ENCODE results near the gene JUP. TPM values are rescaled to one million over a fixed set of nuclear protein-coding genes. Genes with fewer than 3 reads are reported as not detected.

Gene JUP
- total and polyA plus RNA-seq, 8 donors = 59.5 to 248 (median 90.1) TPM

GRCh38 chr17:41803049-41804020 lies 16.8 kb upstream of the JUP start:
- H3K4me3 ChIP-seq = no peak overlapping the region
- no peak for DNase-seq
- H3K27ac ChIP-seq = no peak overlapping the region
- intact Hi-C loops (cut with DNase I; ENCODE audit: low total_unique reads) = loop anchor here (5.0 kb wide), 1 partner anchor 66 kb away; no protein-coding TSS in a partner anchor
- H3K27me3 ChIP-seq = no peaks in the 10 kb centered on the region
- peaks cover 8 to 19% (median 12%) of the 10 kb centered on the region in 4 donors for H3K4me1 ChIP-seq
- 57 to 72% (median 68%) methylated on average over 22 to 24 of the region's 24 CpGs for WGBS, 5 donors
- TF ChIP-seq POLR2AphosphoS5 (IDR thresholded peaks at IDR 0.05) (no peak), POLR2A (IDR thresholded peaks at IDR 0.05) (no peak), EP300 (IDR thresholded peaks at IDR 0.05) (no peak)
- H3K9me3 ChIP-seq = no peaks in the 10 kb centered on the region
- H3K36me3 ChIP-seq = peaks cover 0 to 32% (median 10%) of the 10 kb centered on the region in 4 donors

- peak in 6 of 7 experiments; percentile 59 to 98 (median 96) for TF ChIP-seq CTCF (IDR thresholded peaks at IDR 0.05)
- TF ChIP-seq POLR2A (IDR thresholded peaks at IDR 0.05) = no peak
- TF ChIP-seq POLR2AphosphoS5 (IDR thresholded peaks at IDR 0.05) = peak in 1 of 3 donors; percentile 69
- intact Hi-C loops (cut with DNase I; ENCODE audit: low total_unique reads) = loop anchor here (5.0 kb wide), 1 partner anchor 64 kb away; no protein-coding TSS in a partner anchor
- DNase-seq = peak; percentile 89 to 93
- Histone ChIP-seq H3K27me3 (no peaks in the 10 kb centered on the region), H3K36me3 (peaks cover 0 to 20% (median 7%) of the 10 kb centered on the region in 4 donors), H3K27ac (peak overlapping the region in 4 of 5 donors; percentile 23 to 72 (median 40)), H3K9me3 (no peaks in the 10 kb centered on the region), H3K4me1 (peaks cover 8 to 19% (median 12%) of the 10 kb centered on the region in 4 donors), H3K4me3 (peak overlapping the region in 1 of 4 donors; percentile 14)
- 8 to 11% (median 10%) methylated on average over 10 to 14 of the region's 14 CpGs for WGBS, 5 donors
Observed at GRCh38 chr17:41801374-41802271, 15.1 kb upstream of the JUP start.

- H3K27me3 ChIP-seq = no peaks in the 10 kb centered on the region
- H3K4me1 ChIP-seq = peaks cover 8 to 19% (median 12%) of the 10 kb centered on the region in 4 donors
- H3K9me3 ChIP-seq = no peaks in the 10 kb centered on the region
- peak in 2 of 3 donors; percentile 10 to 34 for TF ChIP-seq POLR2AphosphoS5 (IDR thresholded peaks at IDR 0.05)
- no peak for TF ChIP-seq POLR2A (IDR thresholded peaks at IDR 0.05)
- 26 to 41% (median 35%) methylated on average over 16 to 18 of the region's 18 CpGs for WGBS, 5 donors
- H3K4me3 ChIP-seq = no peak overlapping the region
- H3K27ac ChIP-seq = peak overlapping the region in 4 of 5 donors; percentile 23 to 72 (median 40)
- peak; percentile 65 to 95 for DNase-seq
- H3K36me3 ChIP-seq = peaks cover 0 to 13% (median 4%) of the 10 kb centered on the region in 4 donors
- intact Hi-C loops (cut with DNase I; ENCODE audit: low total_unique reads) = loop anchor here (5.0 kb wide), 1 partner anchor 63 kb away; no protein-coding TSS in a partner anchor
Observed at GRCh38 chr17:41800601-41801373, 14.3 kb upstream of the JUP start.

GRCh38 chr17:41799366-41799765 lies 12.9 kb upstream of the JUP start:
- no peaks in the 10 kb centered on the region for H3K9me3 ChIP-seq

More at GRCh38 chr17:41799366-41799765, 12.9 kb upstream of the JUP start:
- TF ChIP-seq POLR2A (IDR thresholded peaks at IDR 0.05) (no peak), CTCF (IDR thresholded peaks at IDR 0.05) (no peak), EP300 (IDR thresholded peaks at IDR 0.05) (no peak), POLR2AphosphoS5 (IDR thresholded peaks at IDR 0.05) (no peak)
- Histone ChIP-seq H3K4me3 (no peak overlapping the region), H3K27ac (peak overlapping the region in 1 of 5 donors; percentile 72), H3K4me1 (peaks cover 10 to 19% (median 13%) of the 10 kb centered on the region in 4 donors), H3K27me3 (no peaks in the 10 kb centered on the region), H3K36me3 (peaks cover 0 to 13% (median 2%) of the 10 kb centered on the region in 4 donors)
- intact Hi-C loops (cut with DNase I; ENCODE audit: low total_unique reads) = no loop called here
- 71 to 86% (median 83%) methylated on average over 8 of the region's 8 CpGs for WGBS, 5 donors
- peak in 1 of 2 donors; percentile 55 for DNase-seq

All from stomach (tissue), 9 donors.